HG03378 (cell line): ENCODE measurements around the gene MROH9.

Experiments
- ATAC-seq: cut with Tn5 transposase; IDR thresholded peaks from one replicate; pipeline ENCODE4 v1.9.1; 2021; ENCODE audit warnings: mild to moderate bottlenecking, moderate library complexity; ENCODE audit not compliant: unreplicated experiment

The MROH9 gene

GRCh38 chr1:171075041-171075440, 139.7 kb downstream of the MROH9 start:
- ATAC-seq = no peak

- ATAC-seq = no peak
Measured at GRCh38 chr1:171081314-171081753, 146.0 kb downstream of the MROH9 start.

GRCh38 chr1:171081763-171082201, 146.4 kb downstream of the MROH9 start:
- no peak for ATAC-seq

- no peak for ATAC-seq
Measured at GRCh38 chr1:171082606-171083005, 147.3 kb downstream of the MROH9 start.

GRCh38 chr1:171083222-171083621, 147.9 kb downstream of the MROH9 start:
- no peak for ATAC-seq

- ATAC-seq = no peak
Measured at GRCh38 chr1:171084091-171084490, 148.8 kb downstream of the MROH9 start.

- ATAC-seq = no peak
Measured at GRCh38 chr1:171084870-171085269, 149.5 kb downstream of the MROH9 start.

- no peak for ATAC-seq
Measured at GRCh38 chr1:171087896-171088295, 152.6 kb downstream of the MROH9 start.

GRCh38 chr1:171090604-171091003, 155.3 kb downstream of the MROH9 start, which contains the start of gene FMO3:
Gene FMO3 (plus strand): TSS chr1:171090905. CDS start chr1:171092659, 1,754 bp downstream.
- no peak for ATAC-seq

GRCh38 chr1:171103862-171104261, 168.5 kb downstream of the MROH9 start:
- no peak for ATAC-seq

- no peak for ATAC-seq
Measured at GRCh38 chr1:171107262-171107940, 172.1 kb downstream of the MROH9 start.

GRCh38 chr1:171107969-171108368, 172.6 kb downstream of the MROH9 start:
- no peak for ATAC-seq

GRCh38 chr1:171109966-171110365, 174.6 kb downstream of the MROH9 start:
- ATAC-seq = no peak

- no peak for ATAC-seq
Measured at GRCh38 chr1:171110621-171111326, 175.4 kb downstream of the MROH9 start.

GRCh38 chr1:171112119-171112518, 176.8 kb downstream of the MROH9 start:
- ATAC-seq = no peak

- ATAC-seq = no peak
Measured at GRCh38 chr1:171113382-171113781, 178.0 kb downstream of the MROH9 start.
